Gastroesophageal sphincter (tissue), 3 donors: ENCODE results near the gene NLRP1.

ENCODE experiments used
- EP300 ChIP-seq: sonication (generic); formaldehyde crosslinking; IDR thresholded peaks from one replicate; pipeline ENCODE4 v1.6.1; 2017; ENCODE audit warnings: antibody characterized with exemption, mild to moderate bottlenecking
- TF ChIP-seq, protein P1 (sequence below), 4 experiments: fragments of 200-600 bp in 2 of 4; fragments of 450-650 bp in 2 of 4; sonication (generic) in 1 of 4; IDR thresholded peaks; one replicate each; pipeline ENCODE4 v1.5.1; 2017 to 2019; ENCODE audit warnings: antibody characterized with exemption in 4 of 4, mild to moderate bottlenecking in 2 of 4, moderate library complexity in 2 of 4

DNA sequence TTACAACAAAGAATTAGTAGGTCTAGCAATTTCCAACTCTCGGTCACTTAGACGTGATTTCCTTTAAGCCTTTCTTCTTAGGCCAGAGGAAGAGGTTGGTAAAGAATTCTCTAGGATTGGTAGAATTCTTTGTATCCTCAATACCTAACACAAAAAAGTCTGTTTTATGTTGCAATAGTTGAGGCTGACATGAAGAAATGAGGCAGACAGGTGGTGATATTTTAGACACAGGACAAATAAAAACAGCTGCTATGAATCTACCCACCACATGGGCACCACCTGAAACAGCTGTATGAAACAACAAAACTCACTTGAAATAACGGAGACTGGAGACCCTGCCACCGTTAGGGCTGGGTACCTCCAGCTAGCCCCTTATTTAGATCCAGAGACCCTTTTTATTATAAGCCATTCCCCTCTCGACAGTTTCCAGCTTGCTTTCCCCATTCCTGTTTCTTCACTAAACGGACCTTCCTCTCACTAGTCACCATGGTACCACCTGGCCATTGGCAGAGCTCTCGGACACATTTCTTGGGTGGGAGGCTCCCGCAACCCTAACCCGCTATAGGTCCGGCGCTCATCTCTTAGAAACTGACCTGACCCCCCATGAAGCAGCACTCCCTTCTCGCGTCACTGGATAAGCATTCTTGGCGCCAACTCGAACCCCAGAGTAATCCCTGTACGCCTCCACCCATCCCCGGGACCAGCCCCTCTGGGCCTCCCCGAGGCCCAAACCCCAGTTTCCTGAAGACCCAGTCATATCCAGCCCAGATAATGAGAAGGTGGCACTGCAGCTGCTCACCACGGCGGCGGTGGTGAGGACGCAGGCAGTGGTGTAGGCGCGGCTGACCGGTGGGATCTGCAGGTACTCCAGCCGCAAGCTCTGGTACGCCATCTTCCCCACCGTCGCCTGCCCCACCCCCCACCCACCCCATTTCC lies 98.8 kb downstream of the NLRP1 start, which contains the start of gene DERL2:
- TF ChIP-seq, protein P1, sequence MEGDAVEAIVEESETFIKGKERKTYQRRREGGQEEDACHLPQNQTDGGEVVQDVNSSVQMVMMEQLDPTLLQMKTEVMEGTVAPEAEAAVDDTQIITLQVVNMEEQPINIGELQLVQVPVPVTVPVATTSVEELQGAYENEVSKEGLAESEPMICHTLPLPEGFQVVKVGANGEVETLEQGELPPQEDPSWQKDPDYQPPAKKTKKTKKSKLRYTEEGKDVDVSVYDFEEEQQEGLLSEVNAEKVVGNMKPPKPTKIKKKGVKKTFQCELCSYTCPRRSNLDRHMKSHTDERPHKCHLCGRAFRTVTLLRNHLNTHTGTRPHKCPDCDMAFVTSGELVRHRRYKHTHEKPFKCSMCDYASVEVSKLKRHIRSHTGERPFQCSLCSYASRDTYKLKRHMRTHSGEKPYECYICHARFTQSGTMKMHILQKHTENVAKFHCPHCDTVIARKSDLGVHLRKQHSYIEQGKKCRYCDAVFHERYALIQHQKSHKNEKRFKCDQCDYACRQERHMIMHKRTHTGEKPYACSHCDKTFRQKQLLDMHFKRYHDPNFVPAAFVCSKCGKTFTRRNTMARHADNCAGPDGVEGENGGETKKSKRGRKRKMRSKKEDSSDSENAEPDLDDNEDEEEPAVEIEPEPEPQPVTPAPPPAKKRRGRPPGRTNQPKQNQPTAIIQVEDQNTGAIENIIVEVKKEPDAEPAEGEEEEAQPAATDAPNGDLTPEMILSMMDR (IDR thresholded peaks at IDR 0.05), result no peak
- no peak for TF ChIP-seq EP300
